Pancreas (tissue), 10 donors: ENCODE data around the gene HSD11B1. TPM values are rescaled to one million over a fixed set of nuclear protein-coding genes. Genes with fewer than 3 reads are reported as not detected.

Source experiments
- ATAC-seq, 4 donors: fragments of 200-7000 bp; cut with Tn5 transposase; one replicate each; pipeline versions ENCODE4 v1.8.0 to v1.9.1; 2020; ENCODE audit warnings: mild to moderate bottlenecking in 4 of 4, moderate library complexity in 4 of 4
- DNase-seq, 6 donors: peaks; one replicate each; pipeline ENCODE4 v3.0.0-alpha.2; 2020
- FAIRE-seq: peaks from 2 replicates; lab custom pipeline; 2012; peaks lifted over from hg19 to GRCh38; lab: Jason Lieb, UNC
- H3K27ac ChIP-seq, 4 donors: fragments of 200-600 bp; sonication (generic); 1 replicate in 3 of 4; 2 replicates in 1 of 4; pipeline versions ENCODE4 v1.5.0 to v1.8.0; 2020
- H3K27me3 ChIP-seq, 4 donors: fragments of 200-600 bp; one replicate each; pipeline ENCODE4 v1.8.0; 2021
- H3K36me3 ChIP-seq, 3 donors: fragments of 200-600 bp; sonication (generic) in 1 of 3; one replicate each; pipeline versions ENCODE4 v1.5.0 to v1.8.0; 2020 to 2021
- H3K4me1 ChIP-seq, 3 donors: fragments of 200-600 bp; one replicate each; pipeline ENCODE4 v1.8.0; 2021
- H3K4me3 ChIP-seq, 4 donors: fragments of 200-600 bp; sonication (generic) in 2 of 4; one replicate each; pipeline versions ENCODE4 v1.5.0 to v1.8.0; 2020 to 2021
- H3K9me3 ChIP-seq, 4 donors: fragments of 200-600 bp; one replicate each; pipeline ENCODE4 v1.8.0; 2021
- CTCF ChIP-seq, 4 donors: fragments of 200-600 bp; sonication (generic) in 3 of 4; IDR thresholded peaks; one replicate each; pipeline versions ENCODE4 v1.5.0 to v1.8.0; 2021; ENCODE audit warnings: antibody characterized with exemption in 4 of 4
- WGBS, 2 donors: extraction: QIAGEN DNeasy Blood & Tissue Kit; methylation state at CpG; one replicate each; pipeline ENCODE4 v1.1.7; 2013; 5-methylcytosine and 5-hydroxymethylcytosine counted together
- intact Hi-C, 3 donors: fragments of 100-400 bp; cut with DNase I; formaldehyde crosslinking; loops; one replicate each; pipeline versions ENCODE4 v1.11.1 to v1.14.2; 2022
- polyA plus RNA-seq, 2 donors: library from polyadenylated mRNA; stranded (reverse); fragments of 200-250 nt; gene quantifications; one replicate each; pipeline ENCODE4 v1.2.3, GENCODE V29; 2013
- total RNA-seq, 6 donors: library from RNA; stranded (reverse); fragmentation: NEBNext Ultra II Directional in 4 of 6; extraction: Animal tissue kit (Norgen Biotek cat#: 25700) in 4 of 6; gene quantifications; one replicate each; pipeline versions ENCODE4 v1.2.1 to v1.2.4, GENCODE V29; 2021 to 2023
- donor health status: healthy with polysubstance abuse.
- donor health status: DM: no; HTN: no; CAD: no; lungs with moderate emphysema.
- donor health status: DM: no; HTN: no; CAD: no.
- donor health status: control.
- donor health status: control.
- donor health status: Bipolar disorder and iron deficiency.
- donor health status: DM: yes; HTN: yes; CAD: no.
- donor health status: DM: no; HTN: no; CAD: no.
- donor health status: DM: no; HTN: no; CAD: no.
- donor health status: DM: yes; HTN: yes; CAD: no.

The HSD11B1 gene
- total and polyA plus RNA-seq, 8 donors, result 0.47 to 5.6 (median 1.0) TPM; not detected in 2

GRCh38 chr1:209727286-209727685 lies 22.6 kb downstream of the HSD11B1 start:
- Histone ChIP-seq H3K27ac (no peak overlapping the region), H3K4me1 (no peaks in the 10 kb centered on the region), H3K4me3 (no peak overlapping the region), H3K36me3 (no peaks in the 10 kb centered on the region), H3K9me3 (no peaks in the 10 kb centered on the region), H3K27me3 (no peaks in the 10 kb centered on the region)
- intact Hi-C loops, result no loop called here
- TF ChIP-seq CTCF (IDR thresholded peaks at IDR 0.05), result no peak
- DNase-seq, result no peak
- 71 to 86% methylated on average over 2 of the region's 2 CpGs for WGBS, 2 donors
- FAIRE-seq, result no peak
- no peak for ATAC-seq

- no peaks in the 10 kb centered on the region for H3K4me1 ChIP-seq
- DNase-seq, result no peak
Observed at GRCh38 chr1:209727785-209728184, 23.1 kb downstream of the HSD11B1 start.

GRCh38 chr1:209728466-209728865 lies 23.8 kb downstream of the HSD11B1 start:
- intact Hi-C loops, result no loop called here
- no peaks in the 10 kb centered on the region for H3K4me1 ChIP-seq
- no peak overlapping the region for H3K4me3 ChIP-seq
- no peaks in the 10 kb centered on the region for H3K36me3 ChIP-seq
- ATAC-seq, result no peak
- FAIRE-seq, result no peak
- H3K27ac ChIP-seq, result no peak overlapping the region
- no peak for TF ChIP-seq CTCF (IDR thresholded peaks at IDR 0.05)
- WGBS, 2 donors, result 65 to 77% methylated on average over 1 of the region's 1 CpG
- H3K27me3 ChIP-seq, result no peaks in the 10 kb centered on the region
- DNase-seq, result no peak
- H3K9me3 ChIP-seq, result no peaks in the 10 kb centered on the region

More at GRCh38 chr1:209727785-209728184, 23.1 kb downstream of the HSD11B1 start:
- no peak for TF ChIP-seq CTCF (IDR thresholded peaks at IDR 0.05)
- H3K36me3 ChIP-seq, result no peaks in the 10 kb centered on the region
- H3K27ac ChIP-seq, result no peak overlapping the region
- no peaks in the 10 kb centered on the region for H3K9me3 ChIP-seq
- ATAC-seq (no peak), FAIRE-seq (no peak)
- WGBS, 2 donors, result 68 to 75% methylated on average over 3 of the region's 3 CpGs
- no peaks in the 10 kb centered on the region for H3K27me3 ChIP-seq
- intact Hi-C loops, result no loop called here
- no peak overlapping the region for H3K4me3 ChIP-seq

- ATAC-seq (no peak), DNase-seq (no peak), FAIRE-seq (no peak)
- TF ChIP-seq CTCF (IDR thresholded peaks at IDR 0.05), result no peak
- no peaks in the 10 kb centered on the region for H3K9me3 ChIP-seq
- no peak overlapping the region for H3K27ac ChIP-seq
- WGBS, 2 donors, result 50 to 64% methylated on average over 1 of the region's 1 CpG
- H3K4me1 ChIP-seq, result no peaks in the 10 kb centered on the region
- no peaks in the 10 kb centered on the region for H3K27me3 ChIP-seq
- intact Hi-C loops, result no loop called here
- H3K36me3 ChIP-seq, result no peaks in the 10 kb centered on the region
- no peak overlapping the region for H3K4me3 ChIP-seq
Observed at GRCh38 chr1:209729436-209729835, 24.8 kb downstream of the HSD11B1 start.

- WGBS, 2 donors, result 75 to 84% methylated on average over 1 of the region's 1 CpG
- FAIRE-seq, result no peak
- Histone ChIP-seq H3K4me1 (no peaks in the 10 kb centered on the region), H3K27me3 (no peaks in the 10 kb centered on the region), H3K9me3 (no peaks in the 10 kb centered on the region), H3K27ac (no peak overlapping the region), H3K36me3 (no peaks in the 10 kb centered on the region), H3K4me3 (no peak overlapping the region)
- no peak for ATAC-seq
- intact Hi-C loops, result no loop called here
- no peak for DNase-seq
- TF ChIP-seq CTCF (IDR thresholded peaks at IDR 0.05), result no peak
Observed at GRCh38 chr1:209732725-209733124, 28.1 kb downstream of the HSD11B1 start.
